GM12864 (cell line): ENCODE measurements around the gene DCT.
A peak's percentile ranks its signal among the peaks of the same experiment; 100 is the strongest.

Source experiments
- DNase-seq: peaks from one replicate; pipeline ENCODE4 v3.0.0-alpha.2; 2011; ENCODE audit warnings: low read depth
- H3K4me3 ChIP-seq: 2 replicates; pipeline ENCODE4 v1.5.1; 2011; ENCODE audit warnings: mild to moderate bottlenecking, low read depth, low read length, control low read depth
- TF ChIP-seq, protein P1 (sequence below): IDR thresholded peaks from 2 replicates; pipeline ENCODE4 v1.5.1; 2011; ENCODE audit warnings: low read depth, mild to moderate bottlenecking, moderate library complexity, low read length, control low read depth, inconsistent platforms; ENCODE audit errors: missing control alignments

Gene DCT

DNA sequence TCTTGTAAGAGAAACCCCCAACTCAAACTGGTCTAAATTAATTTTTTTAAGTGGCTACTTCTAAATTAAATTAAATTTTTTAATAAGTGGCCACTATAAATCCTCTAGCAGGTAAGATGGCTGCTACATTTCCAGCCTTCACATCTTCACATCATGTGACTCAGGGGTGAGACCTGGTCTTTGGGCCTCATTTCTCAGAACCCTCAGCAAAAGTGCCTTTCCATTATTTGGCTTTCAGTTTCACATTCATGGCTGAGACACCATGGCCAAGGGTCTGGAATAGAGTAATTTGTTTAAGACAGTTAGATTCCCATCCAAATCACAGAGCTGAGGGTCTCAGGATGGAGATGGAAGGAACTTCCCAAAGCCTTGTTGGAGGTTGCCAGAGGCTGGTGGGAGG lies 47.5 kb downstream of the DCT start:
- no peak for DNase-seq

GRCh38 chr13:94431574-94431973 lies 47.9 kb downstream of the DCT start:
- DNase-seq, result no peak
- TF ChIP-seq, protein P1, sequence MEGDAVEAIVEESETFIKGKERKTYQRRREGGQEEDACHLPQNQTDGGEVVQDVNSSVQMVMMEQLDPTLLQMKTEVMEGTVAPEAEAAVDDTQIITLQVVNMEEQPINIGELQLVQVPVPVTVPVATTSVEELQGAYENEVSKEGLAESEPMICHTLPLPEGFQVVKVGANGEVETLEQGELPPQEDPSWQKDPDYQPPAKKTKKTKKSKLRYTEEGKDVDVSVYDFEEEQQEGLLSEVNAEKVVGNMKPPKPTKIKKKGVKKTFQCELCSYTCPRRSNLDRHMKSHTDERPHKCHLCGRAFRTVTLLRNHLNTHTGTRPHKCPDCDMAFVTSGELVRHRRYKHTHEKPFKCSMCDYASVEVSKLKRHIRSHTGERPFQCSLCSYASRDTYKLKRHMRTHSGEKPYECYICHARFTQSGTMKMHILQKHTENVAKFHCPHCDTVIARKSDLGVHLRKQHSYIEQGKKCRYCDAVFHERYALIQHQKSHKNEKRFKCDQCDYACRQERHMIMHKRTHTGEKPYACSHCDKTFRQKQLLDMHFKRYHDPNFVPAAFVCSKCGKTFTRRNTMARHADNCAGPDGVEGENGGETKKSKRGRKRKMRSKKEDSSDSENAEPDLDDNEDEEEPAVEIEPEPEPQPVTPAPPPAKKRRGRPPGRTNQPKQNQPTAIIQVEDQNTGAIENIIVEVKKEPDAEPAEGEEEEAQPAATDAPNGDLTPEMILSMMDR, result no peak
- H3K4me3 ChIP-seq, result no peak overlapping the region

More for the DNA sequence above, 47.5 kb downstream of the DCT start:
- TF ChIP-seq, protein P1, result no peak
- H3K4me3 ChIP-seq, result no peak overlapping the region

DNA sequence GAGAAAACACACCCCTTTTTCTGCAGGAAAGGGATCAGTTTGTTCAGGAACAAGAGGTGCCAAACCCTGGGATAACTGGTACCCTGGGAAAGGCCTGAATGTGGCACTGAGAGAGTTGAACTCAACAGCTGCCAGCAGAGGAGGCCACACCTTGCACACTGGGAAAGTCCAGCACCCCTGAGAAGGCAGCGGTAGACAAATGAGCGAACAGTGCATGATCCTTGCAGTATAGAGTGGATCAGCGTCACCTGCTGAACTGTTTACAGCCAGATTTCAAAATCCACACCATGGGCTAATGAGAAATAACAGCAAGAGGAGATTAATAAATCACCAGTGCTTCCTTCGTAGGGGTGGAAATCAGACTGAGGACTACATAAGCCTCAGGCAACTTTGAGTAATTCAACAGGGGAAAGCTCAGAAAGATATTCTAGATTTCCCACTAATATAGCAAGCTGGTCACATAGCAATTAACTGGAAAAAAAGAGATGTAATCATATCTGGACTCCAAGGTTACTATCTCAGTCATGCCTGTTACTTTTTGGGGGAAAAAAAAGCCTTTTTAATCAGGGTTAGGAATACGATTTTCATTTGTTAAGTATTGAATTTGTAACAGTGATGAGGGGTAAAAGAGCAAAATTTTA lies 52.0 kb downstream of the DCT start:
- TF ChIP-seq, protein P1, result no peak
- DNase-seq, result no peak
- H3K4me3 ChIP-seq, result no peak overlapping the region

DNA sequence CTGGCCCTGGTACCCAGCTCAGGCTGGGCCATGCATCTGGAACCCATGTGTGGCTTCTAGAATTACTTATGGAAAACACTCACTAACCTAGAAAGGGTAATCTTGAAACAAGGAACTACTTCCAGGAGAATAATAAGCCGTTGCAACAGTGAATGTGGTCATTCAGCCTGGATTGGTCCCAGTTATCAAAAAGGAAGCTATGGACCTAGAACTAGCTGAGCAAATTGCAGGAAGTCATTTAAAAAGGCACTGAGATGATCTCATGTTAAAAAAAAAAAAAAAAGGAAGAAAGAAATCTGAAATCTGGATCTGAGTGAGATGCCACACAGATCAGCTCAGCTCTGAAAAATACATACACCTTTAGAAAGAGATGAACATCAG lies 59.6 kb downstream of the DCT start:
- DNase-seq, result no peak
- TF ChIP-seq, protein P1, result no peak
- no peak overlapping the region for H3K4me3 ChIP-seq

- DNase-seq, result peak; percentile 2
- TF ChIP-seq, protein P1, result no peak
- H3K4me3 ChIP-seq, result no peak overlapping the region
Observed at GRCh38 chr13:94419304-94419924, 60.1 kb downstream of the DCT start.

DNA sequence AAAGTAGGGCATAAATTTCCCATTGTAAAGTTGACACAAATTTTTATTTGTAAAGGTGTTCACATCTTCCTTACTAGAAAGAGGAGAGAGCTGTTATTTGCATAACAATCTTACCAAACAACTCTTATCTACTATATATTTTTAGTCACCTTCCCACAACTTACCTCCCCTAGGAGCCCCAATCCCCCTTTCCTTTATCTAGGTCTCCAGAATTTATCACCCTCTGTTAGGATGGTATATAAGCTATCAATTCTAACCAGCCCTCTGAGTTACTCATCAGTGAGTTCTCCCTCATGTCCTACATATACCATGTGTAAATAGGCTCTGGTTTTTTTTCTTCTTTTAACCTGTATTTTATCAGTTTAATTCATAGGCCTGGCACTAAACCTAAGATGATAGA lies 62.2 kb downstream of the DCT start:
- TF ChIP-seq, protein P1, result no peak
- H3K4me3 ChIP-seq, result no peak overlapping the region
- no peak for DNase-seq
